ENCODE data around the gene TNK1. TPM values are rescaled to one million over a fixed set of nuclear protein-coding genes. Genes with fewer than 3 reads are reported as not detected.

TNK1 gene
- polyA plus RNA-seq, 1 donor from 2014 or later: 0.83 TPM

- no peak for TF ChIP-seq TAF1 (IDR thresholded peaks at IDR 0.05; ENCODE audit: low read depth)
- TF ChIP-seq EZH2 (IDR thresholded peaks at IDR 0.05; ENCODE audit: borderline replicate concordance, insufficient read depth, low read length, poor library complexity, severe bottlenecking): no peak
- no peak for TF ChIP-seq SMC3 (conservative IDR thresholded peaks at IDR 0.05; ENCODE audit: poor library complexity)
- TF ChIP-seq REST (IDR thresholded peaks at IDR 0.05; ENCODE audit: borderline replicate concordance): no peak
- TF ChIP-seq POLR2AphosphoS5 (IDR thresholded peaks at IDR 0.05): no peak
- TF ChIP-seq CTCF (IDR thresholded peaks at IDR 0.05; ENCODE audit: poor library complexity, severe bottlenecking): no peak
Measured at GRCh38 chr17:7423679-7424078, 42.8 kb downstream of the TNK1 start.

GRCh38 chr17:7425316-7425715 is 44.4 kb downstream of the TNK1 start, which contains the start of gene SPEM2:
Gene SPEM2 (plus strand): TSS chr17:7425616. CDS start chr17:7425689, 73 bp downstream.
- Histone ChIP-seq H3K27ac (ENCODE audit: low read length) (no peak within 1 kb of the TSS), H3K9ac (ENCODE audit: low read length) (no peak within 1 kb of the TSS), H3K36me3 (ENCODE audit: insufficient read depth, low read length) (no peaks in the 10 kb centered on the region), H3K27me3 (ENCODE audit: insufficient read depth, low read depth, low read length) (no peaks in the 10 kb centered on the region), H3K79me2 (replicated peaks; ENCODE audit: insufficient read depth, low read length) (no peaks in the 10 kb centered on the region), H3K4me2 (ENCODE audit: low read length) (no peak within 1 kb of the TSS), H2AFZ (ENCODE audit: low read depth, low read length) (no peak within 1 kb of the TSS), H3K9me2 (ENCODE audit: insufficient read depth, low read length) (no peaks in the 10 kb centered on the region), H3K4me3 (ENCODE audit: low read length) (no peak within 1 kb of the TSS), H3K9me3 (ENCODE audit: low read length) (no peaks in the 10 kb centered on the region), H3F3A (ENCODE audit: insufficient read depth, low read length, poor library complexity, severe bottlenecking) (no peaks in the 10 kb centered on the region), H4K20me1 (ENCODE audit: insufficient read depth) (no peaks in the 10 kb centered on the region)
- TF ChIP-seq SMC3 (conservative IDR thresholded peaks at IDR 0.05; ENCODE audit: poor library complexity) (no peak), RAD21 (conservative IDR thresholded peaks at IDR 0.05) (no peak)

More at GRCh38 chr17:7423679-7424078, 42.8 kb downstream of the TNK1 start:
- no peak overlapping the region for H3K9ac ChIP-seq (ENCODE audit: low read length)
- H3K9me2 ChIP-seq (ENCODE audit: insufficient read depth, low read length): no peaks in the 10 kb centered on the region
- no peak overlapping the region for H2AFZ ChIP-seq (ENCODE audit: low read depth, low read length)
- no peaks in the 10 kb centered on the region for H3K36me3 ChIP-seq (ENCODE audit: insufficient read depth, low read length)
- no peaks in the 10 kb centered on the region for H4K20me1 ChIP-seq (ENCODE audit: insufficient read depth)
- no peaks in the 10 kb centered on the region for H3K27me3 ChIP-seq (ENCODE audit: insufficient read depth, low read depth, low read length)
- no peaks in the 10 kb centered on the region for H3F3A ChIP-seq (ENCODE audit: insufficient read depth, low read length, poor library complexity, severe bottlenecking)
- H3K4me3 ChIP-seq (ENCODE audit: low read length): no peak overlapping the region
- no peak overlapping the region for H3K27ac ChIP-seq (ENCODE audit: low read length)
- no peak overlapping the region for H3K4me2 ChIP-seq (ENCODE audit: low read length)
- H3K79me2 ChIP-seq (replicated peaks; ENCODE audit: insufficient read depth, low read length): no peaks in the 10 kb centered on the region
- H3K9me3 ChIP-seq (ENCODE audit: low read length): no peaks in the 10 kb centered on the region

GRCh38 chr17:7425756-7426155 is 44.9 kb downstream of the TNK1 start:
- TF ChIP-seq CTCF (IDR thresholded peaks at IDR 0.05; ENCODE audit: poor library complexity, severe bottlenecking) (no peak), RAD21 (conservative IDR thresholded peaks at IDR 0.05) (no peak), EZH2 (IDR thresholded peaks at IDR 0.05; ENCODE audit: borderline replicate concordance, insufficient read depth, low read length, poor library complexity, severe bottlenecking) (no peak), MXI1 (conservative IDR thresholded peaks at IDR 0.05; ENCODE audit: poor library complexity, severe bottlenecking) (no peak), POLR2AphosphoS5 (IDR thresholded peaks at IDR 0.05) (no peak), TAF1 (IDR thresholded peaks at IDR 0.05; ENCODE audit: low read depth) (no peak), SMC3 (conservative IDR thresholded peaks at IDR 0.05; ENCODE audit: poor library complexity) (no peak)
- Histone ChIP-seq H3K9ac (ENCODE audit: low read length) (no peak overlapping the region), H3F3A (ENCODE audit: insufficient read depth, low read length, poor library complexity, severe bottlenecking) (no peaks in the 10 kb centered on the region), H3K9me3 (ENCODE audit: low read length) (no peaks in the 10 kb centered on the region), H3K4me3 (ENCODE audit: low read length) (no peak overlapping the region), H3K27ac (ENCODE audit: low read length) (no peak overlapping the region), H3K79me2 (replicated peaks; ENCODE audit: insufficient read depth, low read length) (no peaks in the 10 kb centered on the region), H3K4me2 (ENCODE audit: low read length) (no peak overlapping the region), H3K27me3 (ENCODE audit: insufficient read depth, low read depth, low read length) (no peaks in the 10 kb centered on the region), H3K36me3 (ENCODE audit: insufficient read depth, low read length) (no peaks in the 10 kb centered on the region), H4K20me1 (ENCODE audit: insufficient read depth) (no peaks in the 10 kb centered on the region), H3K9me2 (ENCODE audit: insufficient read depth, low read length) (no peaks in the 10 kb centered on the region), H2AFZ (ENCODE audit: low read depth, low read length) (no peak overlapping the region)

Data from neural cell (in vitro differentiated cells).